ENCODE data around the gene GRAMD2B.
"Not testable (repeated sequence)": the region's sequence is repeated elsewhere in the genome, so short reads cannot be mapped to it uniquely, and the experiment has no call there.

The GRAMD2B gene

DNA sequence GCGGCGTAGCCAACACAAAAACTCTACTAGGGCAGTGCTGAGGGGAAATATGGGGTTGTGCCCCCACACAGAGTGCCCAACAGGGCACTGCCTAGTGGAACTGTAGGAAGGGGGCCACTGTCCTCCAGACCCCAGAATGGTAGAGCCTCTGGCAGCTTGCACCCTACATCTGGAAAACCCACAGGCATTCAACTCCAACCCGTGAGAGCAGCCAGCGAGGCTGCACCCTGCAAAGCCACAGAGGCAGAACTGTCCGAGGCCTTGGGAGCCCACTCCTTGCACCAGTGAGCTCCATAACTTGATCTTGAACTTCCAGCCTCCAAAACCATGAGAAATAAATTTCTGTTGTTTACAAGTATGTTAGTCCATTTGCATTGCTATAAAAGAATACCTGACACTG lies 27.7 kb downstream of the GRAMD2B start:
- no peak for DNase-seq

DNA sequence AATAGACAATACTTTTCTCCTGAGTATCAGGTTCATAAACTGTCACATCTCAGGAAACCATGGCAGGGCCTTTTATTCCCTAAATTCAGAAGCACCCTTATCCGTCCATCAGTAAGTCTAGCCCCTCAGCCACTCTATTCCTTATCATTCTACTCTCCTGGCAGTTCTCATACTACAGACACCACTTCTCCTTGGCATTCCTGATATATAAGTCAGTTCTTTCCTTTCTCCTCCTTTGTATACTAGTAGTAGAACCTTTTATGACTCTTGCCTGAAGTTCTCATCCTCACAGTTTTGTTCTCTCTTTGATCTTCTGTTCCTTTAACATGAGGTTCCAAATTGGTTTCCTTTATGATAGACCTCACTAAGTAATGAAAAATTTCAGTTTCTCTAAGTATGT lies 29.3 kb downstream of the GRAMD2B start:
- DNase-seq = no peak

DNA sequence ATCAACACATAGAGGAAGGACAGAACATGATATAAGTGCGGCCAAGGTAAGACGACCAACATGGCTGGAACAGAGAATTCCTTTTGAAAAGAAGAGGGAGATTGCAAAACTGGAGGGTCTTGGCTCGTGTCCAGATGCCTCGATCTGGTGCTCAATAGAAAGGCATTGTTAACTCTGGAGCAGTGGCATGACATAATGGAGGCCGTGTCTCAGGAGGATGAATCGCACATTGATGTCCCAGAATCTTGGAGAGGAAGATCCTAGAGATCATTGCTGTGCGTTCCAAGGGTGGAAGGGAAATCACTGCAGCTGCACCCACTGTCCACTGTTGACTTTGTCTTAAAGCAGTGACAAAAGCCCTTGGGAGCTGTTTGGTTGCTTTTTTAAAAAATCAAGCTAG lies 30.9 kb downstream of the GRAMD2B start:
- no peak for DNase-seq

DNA sequence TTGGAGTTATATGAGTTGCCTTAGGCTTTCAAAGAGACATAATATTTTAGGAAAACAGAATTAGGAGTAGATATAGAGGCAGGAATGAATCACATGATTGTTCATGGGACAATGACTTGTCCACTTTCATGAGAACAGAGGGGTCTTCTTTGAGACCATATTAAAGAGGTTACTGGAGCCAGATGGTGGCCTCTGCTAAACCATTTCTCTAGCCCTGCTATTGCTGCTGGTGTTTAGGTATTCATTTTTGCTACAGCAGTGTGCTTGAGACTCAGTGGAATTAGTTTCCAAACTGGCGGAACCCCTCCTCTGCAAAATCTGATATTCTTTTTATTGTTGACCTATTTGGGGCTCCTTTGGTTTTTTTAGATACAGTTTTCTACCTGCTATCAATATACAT lies 31.3 kb downstream of the GRAMD2B start:
- DNase-seq = no peak

DNA sequence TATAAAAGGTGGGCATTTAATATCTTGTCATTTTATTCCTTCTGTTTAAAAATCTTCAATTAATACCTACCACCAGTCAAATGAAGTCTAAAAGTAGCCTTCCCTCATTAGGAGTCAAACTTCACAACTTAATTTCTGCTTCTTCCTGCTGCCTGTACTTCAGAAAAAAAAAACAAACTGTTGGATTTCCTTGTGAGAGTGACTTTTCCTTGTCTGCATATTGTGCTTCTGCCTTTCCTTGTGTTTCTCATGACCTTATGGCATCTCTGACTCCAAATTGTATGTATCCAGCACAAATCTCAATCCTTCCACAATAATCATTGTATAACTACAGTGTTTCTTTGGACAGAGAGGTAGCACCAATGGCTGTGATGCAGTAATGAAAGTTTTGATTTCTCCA lies 32.1 kb downstream of the GRAMD2B start:
- DNase-seq = no peak

DNA sequence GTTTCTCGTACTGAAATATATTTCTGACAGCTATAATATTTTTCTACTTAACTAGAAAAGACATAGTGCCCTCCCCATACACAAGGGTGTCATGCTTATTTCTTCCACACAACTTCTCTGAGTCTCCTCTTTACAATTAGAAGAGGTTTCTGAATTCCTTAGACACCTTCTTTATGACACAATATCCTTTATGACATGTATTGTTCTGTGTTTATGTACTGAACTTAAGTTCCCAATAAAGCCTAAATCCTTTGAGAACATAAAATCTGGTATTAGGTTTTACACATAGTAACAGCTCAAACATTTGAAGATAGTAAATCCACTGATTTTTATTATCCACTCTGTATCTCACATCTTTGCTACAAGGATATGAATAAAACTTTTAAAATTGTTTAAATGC lies 32.5 kb downstream of the GRAMD2B start:
- DNase-seq = no peak

DNA sequence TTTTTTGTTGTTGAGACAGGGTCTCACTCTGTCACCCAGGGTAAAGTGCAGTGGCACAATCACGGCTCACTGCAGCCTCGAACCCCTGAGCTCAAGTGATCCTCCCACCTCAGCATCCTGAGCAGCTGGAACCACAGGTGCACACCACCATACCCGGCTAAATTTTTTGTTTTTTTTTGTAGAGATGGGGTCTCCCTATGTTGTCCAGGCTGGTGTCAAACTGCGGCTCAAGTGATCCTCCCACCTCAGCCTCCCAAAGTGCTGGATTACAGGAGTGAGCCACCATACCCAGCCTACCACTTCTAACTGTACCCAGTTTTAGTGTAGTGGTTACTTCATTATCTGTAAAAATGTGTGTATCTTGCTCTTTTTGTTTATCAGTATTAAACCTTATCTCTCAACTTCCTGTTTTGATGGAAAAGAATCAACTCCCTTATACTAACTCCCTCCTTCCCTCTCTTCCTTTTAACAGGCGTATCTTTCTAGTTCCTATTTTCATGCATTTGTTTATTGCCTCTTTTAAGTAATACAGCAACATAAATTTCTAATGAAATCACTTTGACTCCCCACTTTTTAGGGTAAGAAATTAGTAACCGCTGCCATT lies 33.1 kb downstream of the GRAMD2B start:
- no peak for DNase-seq

DNA sequence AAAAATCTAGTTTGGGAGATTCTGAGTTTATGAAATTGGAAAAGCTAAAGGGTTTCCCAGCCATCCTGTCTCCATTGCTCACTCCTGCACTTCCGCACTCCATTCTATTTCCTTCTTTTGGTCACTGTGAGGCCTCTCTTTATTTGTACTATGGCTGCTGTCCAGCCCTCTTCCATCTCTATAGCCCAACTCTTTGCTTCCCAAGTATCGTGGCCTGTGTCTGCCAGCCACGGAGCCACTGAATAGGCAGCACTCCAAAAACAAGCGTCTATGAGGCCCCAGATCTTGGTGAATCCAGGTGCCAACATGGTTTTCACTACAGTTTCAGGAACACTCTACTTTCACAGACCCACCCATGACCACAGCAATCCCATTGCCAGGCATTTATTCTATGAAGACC lies 37.2 kb downstream of the GRAMD2B start:
- no peak for DNase-seq

DNA sequence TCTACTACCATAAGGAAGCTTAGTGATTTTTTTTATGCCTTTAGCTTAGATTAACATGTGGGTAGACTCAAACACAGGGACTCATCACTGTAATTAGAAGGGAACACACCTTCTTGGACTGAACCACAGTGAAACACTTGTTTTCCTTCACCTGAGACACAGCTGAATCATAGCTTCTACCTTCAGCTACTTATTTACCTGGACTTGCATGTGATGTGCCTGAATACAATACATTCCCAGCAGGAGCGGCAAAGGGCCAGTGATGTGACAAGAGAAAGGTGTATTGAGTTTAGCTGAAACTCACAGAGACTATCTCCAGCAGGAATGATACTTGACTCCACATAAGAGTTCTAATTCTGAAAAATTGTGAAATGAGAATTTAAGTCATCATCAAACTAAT lies 37.8 kb downstream of the GRAMD2B start:
- DNase-seq = no peak

DNA sequence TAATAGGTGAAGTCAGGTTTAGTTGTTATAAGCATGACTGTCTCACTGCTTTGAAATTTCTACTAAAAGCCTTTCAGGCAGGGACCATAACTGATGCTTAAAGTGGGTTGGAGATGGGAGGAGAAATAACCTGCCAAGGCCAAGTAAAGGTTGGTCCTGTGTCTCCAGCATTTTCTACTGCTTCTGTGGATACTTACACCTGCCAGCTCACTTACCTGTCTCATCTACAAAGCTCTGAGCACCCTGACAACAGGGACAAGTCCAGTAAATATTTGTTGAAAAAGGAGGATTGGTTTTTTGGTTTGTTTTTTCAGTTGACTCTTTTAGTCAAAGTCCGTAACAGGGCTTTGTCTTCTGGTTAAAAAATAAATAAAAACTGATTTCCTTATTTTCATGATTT lies 38.6 kb downstream of the GRAMD2B start:
- no peak for DNase-seq

DNA sequence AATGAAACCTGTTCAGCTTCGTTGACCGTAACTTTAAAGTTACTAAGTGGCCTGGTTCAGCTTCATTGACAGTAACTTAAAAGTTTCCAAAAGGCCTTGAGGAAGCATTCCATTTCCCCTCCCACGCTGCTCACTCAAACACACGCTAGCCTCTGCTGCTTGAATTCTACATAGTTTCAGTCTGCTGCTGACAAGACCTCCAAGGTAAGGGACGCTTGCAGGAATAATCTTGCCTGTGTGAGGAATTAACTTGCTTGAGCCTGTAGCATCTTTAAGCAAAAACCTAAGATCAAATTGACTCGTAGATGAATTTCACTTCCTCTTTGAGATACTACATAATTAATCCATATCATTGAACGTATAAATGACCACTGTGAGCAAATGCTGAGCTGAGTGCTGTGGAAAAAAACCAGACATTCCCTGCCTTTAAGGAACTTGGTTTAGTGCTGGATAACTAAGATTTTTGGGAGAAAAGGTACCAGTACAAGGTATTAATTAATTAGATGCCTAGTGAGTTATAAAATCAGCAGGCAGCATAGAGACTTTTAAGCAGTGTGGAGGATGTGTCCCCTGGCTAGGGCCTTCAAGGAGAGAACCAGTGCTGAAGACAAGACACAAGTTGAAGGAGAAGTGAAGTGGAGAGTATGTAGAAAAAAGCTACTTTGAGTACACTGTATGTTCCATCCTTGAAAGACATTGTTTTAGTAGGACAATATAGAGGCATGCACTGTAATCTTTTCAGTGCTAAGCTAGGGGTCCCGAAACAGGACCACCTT lies 39.2 kb downstream of the GRAMD2B start:
- DNase-seq = no peak

DNA sequence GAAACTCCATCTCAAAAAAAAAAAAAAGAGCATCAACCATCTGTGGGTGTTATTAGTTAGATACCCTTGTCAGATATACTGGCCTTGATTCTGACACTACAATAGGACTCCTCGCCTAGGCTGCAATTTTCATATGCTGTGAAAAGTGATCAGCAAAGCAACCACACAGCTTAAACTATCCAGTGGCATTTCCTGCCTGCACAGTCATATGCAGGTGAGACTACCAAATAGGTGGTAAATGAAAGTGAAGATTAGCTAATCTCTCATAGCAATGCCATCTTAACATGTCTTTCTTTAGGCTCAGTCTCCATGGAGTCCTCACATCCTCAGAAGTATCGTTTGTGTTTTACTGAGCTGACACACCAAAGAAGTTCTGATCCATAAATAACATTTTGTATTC lies 40.8 kb downstream of the GRAMD2B start:
- DNase-seq = peak; percentile 18

DNA sequence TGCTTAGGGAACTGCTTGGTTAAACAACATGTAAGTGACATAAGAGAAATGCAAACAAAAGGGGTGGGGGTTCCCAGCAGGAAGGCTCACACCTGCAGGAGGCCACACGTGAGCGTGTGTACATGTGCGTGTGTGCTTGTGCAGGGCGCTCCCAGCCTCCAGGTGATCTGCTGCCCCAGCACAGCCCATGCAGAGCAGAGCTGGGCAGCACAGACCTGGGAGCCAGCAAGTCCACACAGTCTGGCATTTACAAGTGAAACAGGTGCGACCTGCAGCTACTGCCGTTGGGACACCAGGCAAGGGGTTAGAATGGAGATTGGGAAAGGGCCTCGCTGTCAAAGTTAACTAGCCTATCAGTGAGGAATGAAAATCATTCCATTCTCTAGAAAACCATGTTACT lies 41.8 kb downstream of the GRAMD2B start:
- DNase-seq = no peak

DNA sequence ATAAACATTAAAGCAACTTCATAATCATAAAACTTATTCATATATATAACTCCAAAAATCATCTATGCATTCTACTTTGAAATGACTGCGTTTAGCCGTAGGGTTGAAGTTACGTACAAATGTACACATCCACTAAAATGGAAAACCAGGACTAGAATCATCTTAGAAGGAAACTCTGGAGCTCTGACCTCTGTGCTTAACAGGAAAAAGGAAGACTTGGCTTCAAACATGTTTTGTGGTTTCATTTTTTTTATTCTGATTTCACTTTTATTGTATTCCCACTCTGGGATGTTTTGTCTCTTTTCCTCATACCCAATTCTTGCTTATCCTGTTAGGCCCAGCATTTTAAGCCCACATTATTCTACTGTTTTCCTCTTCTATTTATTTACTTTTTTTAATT lies 44.9 kb downstream of the GRAMD2B start:
- DNase-seq = no peak

DNA sequence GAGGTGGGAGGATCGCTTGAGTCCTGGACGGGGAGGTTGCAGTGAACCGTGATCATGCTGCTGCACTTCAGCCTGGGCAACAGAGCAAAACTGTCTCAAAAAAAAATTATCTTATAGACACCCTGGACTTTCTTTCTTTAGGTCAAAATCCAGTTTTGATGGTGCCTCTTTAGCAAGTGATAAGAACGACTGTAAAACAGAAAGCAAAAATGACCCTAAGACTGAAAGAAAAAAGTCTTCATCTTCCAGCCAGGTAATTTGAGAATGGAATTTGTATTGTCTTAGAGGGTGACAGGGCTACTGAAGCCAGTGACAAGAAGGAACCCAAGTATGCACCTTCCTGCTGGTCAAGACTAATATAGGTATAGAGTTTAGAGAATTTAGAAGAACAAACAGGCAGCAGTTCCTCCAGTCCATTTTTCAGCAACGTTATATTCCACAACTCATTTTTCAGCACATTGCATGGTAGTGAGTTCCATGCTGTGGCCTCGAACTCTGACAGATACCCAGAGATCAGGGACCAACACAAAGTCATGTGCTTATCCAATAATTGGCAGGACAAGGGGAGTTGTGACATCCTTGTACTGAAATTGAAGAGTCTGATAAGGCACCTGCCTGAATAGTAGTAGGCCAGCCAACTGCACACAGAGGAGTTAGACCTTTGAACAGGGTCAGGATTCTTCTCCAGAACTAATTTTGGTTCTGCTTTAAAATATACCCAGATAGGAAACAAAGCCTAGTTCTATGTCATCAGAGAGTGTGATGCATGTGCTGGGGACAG lies 46.5 kb downstream of the GRAMD2B start:
- no peak for DNase-seq

DNA sequence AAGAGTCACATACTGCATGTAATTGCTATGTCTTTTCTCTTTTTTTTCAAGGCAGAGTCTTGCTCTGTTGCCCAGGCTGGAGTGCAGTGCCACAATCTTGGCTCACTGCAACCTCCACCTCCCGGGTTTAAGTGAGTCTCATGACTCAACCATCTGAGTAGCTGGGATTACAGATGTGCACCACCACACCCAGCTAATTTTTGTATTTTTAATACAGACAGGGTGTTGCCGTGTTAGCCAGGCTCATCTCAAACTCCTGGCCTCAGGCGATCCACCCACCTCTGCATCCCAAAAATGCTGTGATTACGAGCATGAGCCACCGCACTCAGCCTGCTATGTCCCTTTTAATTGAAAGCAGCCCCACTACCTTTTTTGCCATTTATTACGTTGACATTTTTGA lies 47.3 kb downstream of the GRAMD2B start:
- not testable (repeated sequence) for DNase-seq

DNA sequence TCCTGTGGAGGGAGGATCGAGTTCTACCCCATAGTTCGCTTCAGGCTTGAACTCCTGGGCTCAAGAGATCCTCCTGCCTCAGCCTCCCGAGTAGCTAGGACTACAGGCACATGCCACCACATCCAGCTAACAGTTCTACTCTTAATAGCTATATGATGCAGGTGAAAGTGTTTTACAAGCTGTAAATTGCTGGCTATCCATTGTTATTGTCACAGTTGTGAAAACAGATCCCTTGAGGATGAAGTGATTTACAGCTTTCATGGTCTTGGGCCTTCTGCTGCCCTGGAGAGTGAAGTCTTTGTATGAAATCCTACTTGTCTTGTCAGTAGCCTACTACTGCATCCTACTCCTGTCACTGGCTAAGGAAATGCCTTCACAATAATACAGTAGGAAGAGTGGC lies 48.0 kb downstream of the GRAMD2B start:
- DNase-seq = no peak

DNA sequence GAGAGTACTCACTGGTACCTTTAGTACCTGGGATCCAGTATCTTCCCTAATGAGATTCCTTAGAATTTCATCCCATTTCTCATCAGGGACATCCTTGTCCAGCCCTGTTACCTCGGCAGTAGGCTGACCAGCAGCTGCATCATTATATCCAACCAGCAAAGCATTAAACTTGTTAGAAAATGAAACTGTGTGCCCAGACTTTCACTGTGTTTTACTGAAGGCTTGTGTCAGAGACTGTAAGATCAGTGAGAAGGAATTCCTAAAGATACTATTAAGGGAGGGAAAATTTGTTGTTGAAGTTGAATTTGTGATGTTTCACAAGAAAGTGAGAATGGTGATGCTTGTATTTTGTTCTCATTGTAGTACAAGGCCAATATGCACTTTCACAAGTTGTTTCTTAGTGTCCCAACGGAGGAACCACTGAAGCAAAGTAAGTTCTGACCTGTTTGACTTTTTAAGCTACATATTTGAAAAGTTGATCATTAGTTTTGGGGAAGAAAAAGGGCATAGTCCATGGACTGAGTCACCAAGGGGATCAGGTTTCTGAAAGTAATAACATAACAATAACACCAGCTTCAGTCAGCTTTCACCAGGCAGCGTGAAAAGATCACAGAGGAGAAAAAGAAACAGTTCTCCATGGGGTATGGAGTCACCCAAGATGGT lies 48.8 kb downstream of the GRAMD2B start:
- DNase-seq = no peak

DNA sequence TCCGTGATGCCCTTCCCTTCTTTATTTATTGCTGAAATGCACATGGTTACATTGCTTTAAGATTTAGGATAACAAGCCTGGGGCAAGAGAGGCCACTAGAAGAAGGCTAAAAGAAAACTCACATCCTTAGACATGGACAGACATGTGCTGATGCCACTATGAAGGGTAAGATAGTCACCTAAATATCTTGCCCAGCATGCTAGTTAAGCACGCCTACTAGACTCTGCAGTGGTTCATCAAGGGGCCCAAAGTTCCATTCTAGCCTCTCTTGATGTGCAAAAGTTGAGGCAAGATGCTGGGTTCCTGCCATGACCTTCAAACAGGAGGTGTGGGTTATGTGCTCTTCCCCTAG lies 49.3 kb downstream of the GRAMD2B start:
- no peak for DNase-seq

DNA sequence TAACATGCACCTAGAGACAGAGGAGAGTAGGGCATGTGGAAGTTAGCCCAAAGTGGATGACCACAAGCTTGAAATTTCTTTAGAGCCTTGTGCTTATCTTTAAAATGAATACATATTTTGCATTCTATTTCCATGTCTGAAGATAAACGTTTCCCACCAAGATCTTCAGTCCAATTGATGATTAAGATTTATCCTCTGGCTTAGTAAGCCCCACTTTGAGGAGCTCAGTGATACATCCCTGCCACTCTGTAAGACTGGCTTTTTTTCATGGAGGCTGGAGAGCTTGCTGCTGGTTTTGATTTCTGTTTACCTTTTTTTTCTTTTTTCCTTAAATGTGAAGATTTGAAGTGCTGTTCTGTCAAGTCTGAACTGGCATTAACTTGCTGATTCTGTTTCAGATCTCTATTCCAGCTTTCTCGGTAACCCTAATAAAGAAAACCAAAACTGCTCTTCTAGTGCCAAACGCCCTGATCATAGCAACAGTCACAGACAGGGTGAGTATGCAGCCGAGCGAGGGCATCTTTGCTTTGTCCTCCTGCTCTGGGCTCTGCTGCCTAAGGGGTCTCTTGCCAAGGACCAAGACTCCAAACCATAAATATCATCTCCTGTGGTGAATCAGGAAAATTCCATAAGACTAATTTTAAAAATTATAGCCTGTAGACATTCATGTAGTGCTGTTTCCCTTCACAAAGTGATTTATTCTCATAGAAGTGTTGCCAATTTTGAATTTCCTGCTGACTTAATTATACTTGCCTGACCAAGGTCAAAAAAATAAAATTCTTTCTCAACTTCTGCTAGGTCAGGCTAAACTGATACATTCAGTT lies 54.3 kb downstream of the GRAMD2B start:
- DNase-seq = no peak

DNA sequence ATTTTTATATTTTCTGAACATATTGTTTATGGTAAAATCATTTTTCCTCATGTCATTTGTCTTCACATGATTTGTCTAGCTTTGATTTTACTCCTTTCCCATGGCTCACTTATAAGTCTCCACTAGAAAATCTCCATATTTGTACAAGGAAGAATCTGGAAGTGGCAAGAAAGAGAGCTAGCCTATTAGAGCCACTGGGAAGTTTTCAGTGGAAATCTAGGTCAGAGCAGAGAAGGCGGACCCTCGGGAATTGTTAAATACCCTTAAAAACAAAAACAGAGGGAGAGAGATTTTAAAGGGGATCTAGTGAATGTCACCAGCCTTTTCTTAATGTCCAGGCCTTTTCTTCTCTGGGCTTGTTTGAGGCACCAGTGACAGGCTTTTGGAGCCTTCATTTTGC lies 56.6 kb downstream of the GRAMD2B start:
- DNase-seq = no peak

DNA sequence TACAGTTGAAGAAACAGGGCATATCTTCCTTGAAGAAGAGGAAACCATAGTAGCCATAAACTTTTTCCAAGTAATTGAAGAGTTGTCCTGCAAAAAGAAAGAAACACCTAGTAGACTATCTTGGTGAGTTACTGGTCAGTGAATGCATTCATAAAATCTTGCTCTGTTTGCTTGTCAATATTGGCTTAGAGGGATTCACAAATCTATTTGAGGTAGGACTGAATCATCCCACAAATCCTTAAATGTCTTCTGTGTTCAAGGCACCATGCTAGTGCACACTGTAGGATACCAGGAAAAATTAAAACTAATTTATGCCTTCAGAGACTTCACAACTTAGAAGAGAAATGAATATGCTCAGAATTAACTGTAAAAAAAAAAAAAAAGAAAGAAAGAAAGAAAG lies 57.6 kb downstream of the GRAMD2B start:
- DNase-seq = no peak

DNA sequence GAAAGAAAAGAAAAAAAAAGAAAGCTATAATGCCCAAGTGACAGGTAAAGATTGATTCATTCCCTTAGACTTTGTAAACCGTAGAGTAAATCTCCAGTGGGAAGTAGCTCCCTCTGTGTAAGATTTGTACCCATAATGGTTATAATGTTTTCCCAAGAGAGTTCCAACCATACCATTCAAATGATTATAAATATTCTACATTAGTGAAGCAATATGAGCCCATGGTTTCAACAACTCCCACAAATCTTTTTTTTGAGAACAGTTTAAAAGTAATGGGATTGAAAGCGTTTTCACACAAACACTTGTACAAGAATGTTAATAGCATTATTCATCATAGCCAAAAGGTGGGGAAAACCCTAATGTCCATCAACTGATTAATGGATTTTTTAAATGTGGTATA lies 58.0 kb downstream of the GRAMD2B start:
- no peak for DNase-seq
